K562 (cell line): ENCODE data around the gene OR2S2. TPM values are rescaled to one million over a fixed set of nuclear protein-coding genes. Genes with fewer than 3 reads are reported as not detected.

Experiments
- ATAC-seq: fragments of 200-7000 bp; cut with Tn5 transposase; 3 replicates; pipeline ENCODE4 v1.9.1; 2020; ENCODE audit warnings: moderate library complexity
- BruUV-seq: library from RNA; stranded (reverse); fragments of 400-500 nt; replicated peaks from 2 replicates; lab custom pipeline; 2021; lab: Mats Ljungman, UMichigan
- CTCF ChIA-PET: fragments of 300-600 bp; formaldehyde crosslinking; extraction: SDS; loops from one replicate; lab custom pipeline; 2021; ENCODE audit warnings: low intra/inter-chr PET ratio; lab: Yijun Ruan, JAX
- POLR2A ChIA-PET: fragments of 300-600, 350-650 bp; sonication (Branson Sonifier 250); formaldehyde crosslinking; extraction: SDS; loops from one replicate; lab custom pipeline; 2021; ENCODE audit warnings: antibody characterized with exemption, inconsistent platforms; lab: Yijun Ruan, JAX
- DNase-seq, 4 experiments: peaks; one replicate each; pipeline versions ENCODE4 v3.0.0 to v3.0.0-alpha.2; 2011 to 2018; ENCODE audit warnings: low spot score in 3 of 4, mixed read lengths in 3 of 4; ENCODE audit errors: extremely low read depth in 1 of 4
- FAIRE-seq: peaks from 2 replicates; lab custom pipeline; 2011; peaks lifted over from hg19 to GRCh38; lab: Jason Lieb, UNC
- H2AFZ ChIP-seq: 2 replicates; pipeline ENCODE4 v1.6.0; 2011; ENCODE audit warnings: low read depth, low read length, control low read depth, inconsistent platforms
- H3K27ac ChIP-seq: fragments of 200-600 bp; 3 replicates; pipeline ENCODE4 v1.8.0; 2011; ENCODE audit warnings: low read depth, mild to moderate bottlenecking, control low read depth, inconsistent platforms, low read length, moderate library complexity, mixed read lengths; ENCODE audit errors: extremely low read depth
- H3K27me3 ChIP-seq, 2 experiments: fragments of 300-600 bp in 1 of 2; 2 replicates in 1 of 2; 3 replicates in 1 of 2; pipeline versions ENCODE4 v1.6.0 to v1.8.0; 2011; ENCODE audit warnings: inconsistent platforms in 2 of 2, low read length in 2 of 2, mild to moderate bottlenecking in 1 of 2, mixed read lengths in 1 of 2, moderate library complexity in 1 of 2; ENCODE audit not compliant: control insufficient read depth in 2 of 2, insufficient read depth in 2 of 2
- H3K36me3 ChIP-seq: fragments of 300-600 bp; 3 replicates; pipeline ENCODE4 v1.8.0; 2011; ENCODE audit warnings: mild to moderate bottlenecking, low read length, inconsistent platforms; ENCODE audit not compliant: control insufficient read depth, insufficient read depth
- H3K4me1 ChIP-seq, 2 experiments: fragments of 200-600 bp in 1 of 2; replicated peaks in 1 of 2; 2 replicates in 1 of 2; 3 replicates in 1 of 2; pipeline versions ENCODE4 v1.5.1 to v1.8.0; 2011; ENCODE audit warnings: inconsistent platforms in 2 of 2, low read length in 2 of 2, mild to moderate bottlenecking in 1 of 2, mixed read lengths in 1 of 2, moderate library complexity in 1 of 2; ENCODE audit not compliant: control insufficient read depth in 2 of 2, insufficient read depth in 2 of 2
- H3K4me2 ChIP-seq: 2 replicates; pipeline ENCODE4 v1.6.1; 2011; ENCODE audit warnings: low read length, control low read depth, inconsistent platforms, mixed read lengths; ENCODE audit not compliant: insufficient read depth
- H3K4me3 ChIP-seq: fragments of 200-600 bp; sonication (generic), shearing (Covaris generic); 2 replicates; pipeline ENCODE4 v1.5.1; 2016; ENCODE audit warnings: control low read depth, inconsistent platforms
- H3K79me2 ChIP-seq: fragments of 200-600 bp; 3 replicates; pipeline ENCODE4 v1.8.0; 2011; ENCODE audit warnings: low read length, inconsistent platforms; ENCODE audit not compliant: control insufficient read depth, insufficient read depth
- H3K9ac ChIP-seq, 2 experiments: 2 replicates each; pipeline versions ENCODE4 v1.6.0 to v1.6.1; 2011; ENCODE audit warnings: low read depth in 2 of 2, low read length in 2 of 2, control low read depth in 1 of 2, inconsistent platforms in 1 of 2, mild to moderate bottlenecking in 1 of 2, mixed read lengths in 1 of 2; ENCODE audit not compliant: insufficient read depth in 1 of 2
- H3K9me1 ChIP-seq: one replicate; pipeline ENCODE4 v1.6.0; 2011; ENCODE audit warnings: inconsistent platforms, mild to moderate bottlenecking, low read length, moderate library complexity; ENCODE audit not compliant: control insufficient read depth, insufficient read depth
- H3K9me3 ChIP-seq: replicated peaks from 2 replicates; pipeline ENCODE4 v1.5.1; 2011; ENCODE audit warnings: low read depth, low read length, inconsistent platforms; ENCODE audit not compliant: control insufficient read depth, insufficient read depth
- H4K20me1 ChIP-seq: replicated peaks from 2 replicates; pipeline ENCODE4 v1.6.1; 2011; ENCODE audit warnings: low read length, inconsistent platforms, mixed read lengths; ENCODE audit not compliant: control insufficient read depth, insufficient read depth
- ATF4 ChIP-seq: fragments of 450-650 bp; formaldehyde crosslinking; IDR thresholded peaks from 2 replicates; pipeline ENCODE4 v1.4.0; 2022; ENCODE audit warnings: mild to moderate bottlenecking, moderate library complexity
- BACH1 ChIP-seq: fragments of 200-800 bp; sonication (Bioruptor generic); IDR thresholded peaks from 2 replicates; pipeline ENCODE4 v1.6.1; 2016; ENCODE audit warnings: missing genetic modification characterization, missing compliant biosample characterization
- CGGBP1 ChIP-seq: fragments of 250-450 bp; sonication (Bioruptor Pico); IDR thresholded peaks from 2 replicates; pipeline ENCODE4 v1.9.0; 2021; ENCODE audit warnings: mild to moderate bottlenecking
- LARP7 ChIP-seq: fragments of 450-650 bp; IDR thresholded peaks from 2 replicates; pipeline ENCODE4 v1.6.1; 2016
- MYC ChIP-seq, 2 experiments: fragments of 250-450 bp in 1 of 2; sonication (Bioruptor Pico) in 1 of 2; IDR thresholded peaks; 2 replicates each; pipeline versions ENCODE4 v1.5.1 to v1.6.1; 2012 to 2021; ENCODE audit warnings: low read depth in 2 of 2, borderline replicate concordance in 1 of 2, improper control_type of control experiment in 1 of 2, low read length in 1 of 2, mild to moderate bottlenecking in 1 of 2, moderate library complexity in 1 of 2
- NBN ChIP-seq: fragments of 450-650 bp; IDR thresholded peaks from 2 replicates; pipeline ENCODE4 v1.6.1; 2016; ENCODE audit warnings: low read depth, mild to moderate bottlenecking
- NONO ChIP-seq, 2 experiments: fragments of 200-400 bp in 1 of 2; fragments of 450-650 bp in 1 of 2; formaldehyde crosslinking in 1 of 2; IDR thresholded peaks; 2 replicates each; pipeline ENCODE4 v1.6.1; 2017; ENCODE audit warnings: low read depth in 2 of 2, mild to moderate bottlenecking in 2 of 2, moderate library complexity in 2 of 2, low read length in 1 of 2
- SLC30A9 ChIP-seq: fragments of 250-450 bp; sonication (Bioruptor Pico); IDR thresholded peaks from 2 replicates; pipeline ENCODE4 v1.8.0; 2022; ENCODE audit warnings: mild to moderate bottlenecking, moderate library complexity
- SMARCE1 ChIP-seq: fragments of 450-650 bp; IDR thresholded peaks from 2 replicates; pipeline ENCODE4 v1.7.1; 2016; ENCODE audit warnings: mild to moderate bottlenecking
- SPI1 ChIP-seq: IDR thresholded peaks from 2 replicates; pipeline ENCODE4 v1.6.1; 2011; ENCODE audit warnings: low read depth, low read length, control low read depth, borderline replicate concordance
- THRAP3 ChIP-seq: fragments of 450-650 bp; IDR thresholded peaks from 2 replicates; pipeline ENCODE4 v1.6.1; 2016; ENCODE audit warnings: mild to moderate bottlenecking, inconsistent platforms, borderline replicate concordance
- ZNF253 ChIP-seq: fragments of 250-450 bp; sonication (Bioruptor Pico); conservative IDR thresholded peaks from 2 replicates; pipeline ENCODE4 v1.6.1; 2021; ENCODE audit warnings: mild to moderate bottlenecking
- ZNF589 ChIP-seq: fragments of 200-800 bp; sonication (Bioruptor generic); IDR thresholded peaks from 2 replicates; pipeline ENCODE4 v1.6.1; 2016; ENCODE audit warnings: low read depth, missing genetic modification characterization, missing compliant biosample characterization
- WGBS: fragments of 100-300 bp; shearing (Covaris generic); methylation state at CpG from one replicate; pipeline ENCODE4 v1.1.6; 2016; ENCODE audit warnings: low coverage, mixed read lengths; ENCODE audit not compliant: insufficient coverage; ENCODE audit errors: missing lambda C conversion rate; 5-methylcytosine and 5-hydroxymethylcytosine counted together
- in situ Hi-C: fragments of 300-500 bp; cut with MboI; formaldehyde crosslinking; loops from 4 replicates; pipeline ENCODE4 v1.15.0; 2018; ENCODE audit warnings: inconsistent platforms, mixed read lengths
- intact Hi-C: fragments of 100-400 bp; cut with micrococcal nuclease; formaldehyde crosslinking; loops from 2 replicates; pipeline ENCODE4 v1.14.2; 2022
- polyA plus RNA-seq, 8 experiments: library from polyadenylated mRNA; depleted of rRNA in 4 of 8; stranded (reverse) in 5 of 8; unstranded in 3 of 8; fragments of >200 nt; fragmentation: Nextera tagmentation in 2 of 8; fragmentation: Illumina TruSeq in 1 of 8; extraction: Ambion mirVana in 2 of 8; extraction: Trizol in 1 of 8; gene quantifications; 2 replicates each; pipeline versions ENCODE4 v1.2.1 to v1.2.3, GENCODE V29; 2011 to 2014; ENCODE audit warnings: inconsistent platforms in 1 of 8, missing spikeins in 1 of 8
- total RNA-seq, 7 experiments: library from RNA; depleted of rRNA in 6 of 7; stranded (reverse); fragments of >200 nt in 6 of 7; fragmentation: Illumina TruSeq in 2 of 7; extraction: Trizol in 2 of 7; gene quantifications; 2 replicates each; pipeline versions ENCODE4 v1.2.1 to v1.2.3, GENCODE V29; 2011 to 2021; ENCODE audit warnings: low replicate concordance in 1 of 7
- TF ChIP-seq, protein P1 (sequence below), 2 experiments: fragments of 450-650 bp; IDR thresholded peaks; 2 replicates each; pipeline ENCODE4 v1.6.1; 2016; ENCODE audit warnings: mild to moderate bottlenecking in 2 of 2, borderline replicate concordance in 1 of 2, low read depth in 1 of 2, moderate library complexity in 1 of 2

The OR2S2 gene
- total and polyA plus RNA-seq, 9 of the 15 experiments (the other 6 are each of a cell fraction or from before 2014, with no cell fraction given): not detected

GRCh38 chr9:35948451-35948850, 9.5 kb downstream of the OR2S2 start:
- ATAC-seq (no peak), FAIRE-seq (no peak), DNase-seq (no peak)
- ChIA-PET POLR2A (no interaction called here), CTCF (no interaction called here)
- Histone ChIP-seq H3K79me2 (no peaks in the 10 kb centered on the region), H3K4me2 (no peak overlapping the region), H3K27me3 (no peaks in the 10 kb centered on the region; a peak in 1 of 5 replicates), H3K9me1 (no peaks in the 10 kb centered on the region), H4K20me1 (no peaks in the 10 kb centered on the region), H3K9ac (no peak overlapping the region), H3K9me3 (no peaks in the 10 kb centered on the region), H3K4me3 (no peak overlapping the region), H3K27ac (no peak overlapping the region), H3K36me3 (no peaks in the 10 kb centered on the region; the same call in 2 of the 3 replicates), H2AFZ (no peak overlapping the region), H3K4me1 (peaks cover 2 to 3% of the 10 kb centered on the region in 2 experiments; a peak in 3 of 5 replicates)
- intact Hi-C loops: no loop called here
- 21% methylated on average over 2 of the region's 2 CpGs for WGBS
- BruUV-seq: no TSS peak
- in situ Hi-C loops: loop anchor here (5.0 kb wide), 1 partner anchor 46 kb away; no protein-coding TSS in a partner anchor
- TF ChIP-seq ATF4 (CRISPR knock-in tag) (no peak), SLC30A9 (CRISPR knock-in tag) (no peak), CGGBP1 (no peak), BACH1 (tag) (no peak), ZNF589 (CRISPR knock-in tag) (no peak), SMARCE1 (no peak), MYC (IDR thresholded peaks at IDR 0.05; ENCODE audit: low read depth, low read length) (no peak), MYC (CRISPR knock-in tag; IDR thresholded peaks at IDR 0.05; ENCODE audit: borderline replicate concordance, low read depth) (no peak), NBN (no peak), THRAP3 (no peak), NONO (IDR thresholded peaks at IDR 0.05; ENCODE audit: low read depth in 2 of 2, low read length in 1 of 2) (no peak), LARP7 (no peak), ZNF253 (CRISPR knock-in tag) (no peak), SPI1 (no peak)
- TF ChIP-seq, protein P1, sequence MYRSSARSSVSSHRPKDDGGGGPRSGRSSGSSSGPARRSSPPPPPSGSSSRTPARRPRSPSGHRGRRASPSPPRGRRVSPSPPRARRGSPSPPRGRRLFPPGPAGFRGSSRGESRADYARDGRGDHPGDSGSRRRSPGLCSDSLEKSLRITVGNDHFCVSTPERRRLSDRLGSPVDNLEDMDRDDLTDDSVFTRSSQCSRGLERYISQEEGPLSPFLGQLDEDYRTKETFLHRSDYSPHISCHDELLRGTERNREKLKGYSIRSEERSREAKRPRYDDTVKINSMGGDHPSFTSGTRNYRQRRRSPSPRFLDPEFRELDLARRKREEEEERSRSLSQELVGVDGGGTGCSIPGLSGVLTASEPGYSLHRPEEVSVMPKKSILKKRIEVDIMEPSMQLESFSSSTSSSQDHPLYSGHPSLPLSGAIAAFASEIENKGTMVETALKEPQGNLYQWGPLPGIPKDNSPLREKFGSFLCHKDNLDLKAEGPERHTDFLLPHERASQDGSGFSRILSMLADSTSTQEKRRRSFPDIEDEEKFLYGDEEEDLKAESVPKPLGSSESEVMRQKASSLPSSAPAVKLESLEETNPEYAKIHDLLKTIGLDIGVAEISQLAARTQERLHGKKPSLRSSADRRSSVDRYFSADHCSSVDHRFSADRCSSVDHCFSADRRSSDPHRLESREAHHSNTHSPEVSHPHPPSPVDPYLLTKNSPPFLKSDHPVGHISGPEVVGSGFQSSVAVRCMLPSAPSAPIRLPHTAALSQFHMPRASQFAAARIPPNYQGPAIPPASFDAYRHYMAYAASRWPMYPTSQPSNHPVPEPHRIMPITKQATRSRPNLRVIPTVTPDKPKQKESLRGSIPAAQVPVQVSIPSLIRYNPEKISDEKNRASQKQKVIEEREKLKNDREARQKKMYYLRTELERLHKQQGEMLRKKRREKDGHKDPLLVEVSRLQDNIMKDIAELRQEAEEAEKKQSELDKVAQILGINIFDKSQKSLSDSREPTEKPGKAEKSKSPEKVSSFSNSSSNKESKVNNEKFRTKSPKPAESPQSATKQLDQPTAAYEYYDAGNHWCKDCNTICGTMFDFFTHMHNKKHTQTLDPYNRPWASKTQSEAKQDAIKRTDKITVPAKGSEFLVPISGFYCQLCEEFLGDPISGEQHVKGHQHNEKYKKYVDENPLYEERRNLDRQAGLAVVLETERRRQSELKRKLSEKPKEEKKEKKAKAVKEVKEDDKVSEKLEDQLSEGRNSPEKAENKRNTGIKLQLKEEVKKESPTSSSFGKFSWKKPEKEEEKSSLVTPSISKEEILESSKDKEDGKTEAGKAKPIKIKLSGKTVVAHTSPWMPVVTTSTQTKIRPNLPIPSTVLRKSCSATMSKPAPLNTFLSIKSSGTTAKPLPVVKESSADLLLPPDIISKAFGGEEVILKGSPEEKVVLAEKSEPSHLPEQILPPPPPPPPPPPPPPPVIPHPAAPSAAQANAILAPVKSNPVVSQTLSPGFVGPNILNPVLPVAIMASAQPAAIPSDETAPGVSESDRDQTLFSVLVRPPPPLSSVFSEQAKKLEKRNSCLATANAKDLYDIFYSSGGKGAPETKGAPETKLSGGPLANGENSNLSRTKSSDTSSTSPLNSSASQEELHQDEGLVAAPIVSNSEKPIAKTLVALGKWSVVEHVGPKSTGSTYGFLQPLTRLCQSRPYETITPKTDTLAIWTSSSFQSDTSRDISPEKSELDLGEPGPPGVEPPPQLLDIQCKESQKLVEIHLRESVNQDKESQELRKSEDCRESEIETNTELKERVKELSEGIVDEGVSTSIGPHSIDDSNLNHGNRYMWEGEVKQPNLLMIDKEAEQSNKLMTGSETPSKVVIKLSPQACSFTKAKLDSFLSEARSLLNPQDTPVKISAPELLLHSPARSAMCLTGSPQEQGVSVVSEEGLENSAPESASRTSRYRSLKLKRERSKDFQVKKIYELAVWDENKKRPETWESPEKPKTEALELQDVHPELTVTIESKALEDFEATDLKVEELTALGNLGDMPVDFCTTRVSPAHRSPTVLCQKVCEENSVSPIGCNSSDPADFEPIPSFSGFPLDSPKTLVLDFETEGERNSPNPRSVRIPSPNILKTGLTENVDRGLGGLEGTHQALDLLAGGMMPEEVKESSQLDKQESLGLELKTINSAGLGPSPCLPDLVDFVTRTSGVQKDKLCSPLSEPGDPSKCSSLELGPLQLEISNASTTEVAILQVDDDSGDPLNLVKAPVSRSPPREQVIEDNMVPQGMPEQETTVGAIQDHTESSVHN (IDR thresholded peaks at IDR 0.05; ENCODE audit: borderline replicate concordance in 1 of 2, low read depth in 1 of 2): no peak
